DND-41 (cell line): Measurements from ENCODE around the gene OR10G7.

ENCODE experiments used
- CTCF ChIP-seq: IDR thresholded peaks from 2 replicates; pipeline ENCODE4 v1.5.1; 2012; ENCODE audit warnings: borderline replicate concordance, low read length, moderate library complexity, mild to moderate bottlenecking; ENCODE audit not compliant: poor library complexity, severe bottlenecking; ENCODE audit errors: extremely low read depth
- EZH2 ChIP-seq: IDR thresholded peaks from 3 replicates; pipeline ENCODE4 v1.6.1; 2012; ENCODE audit warnings: borderline replicate concordance, low read depth, mild to moderate bottlenecking, moderate library complexity, low read length, inconsistent platforms; ENCODE audit not compliant: severe bottlenecking

GRCh38 chr11:123995119-123995518 lies 46.0 kb downstream of the OR10G7 start, which contains the start of gene OR10G6:
- no peak for TF ChIP-seq CTCF
- no peak for TF ChIP-seq EZH2
